Myocyte (in vitro differentiated cells): ENCODE results near the gene TWIST2. TPM values are rescaled to one million over a fixed set of nuclear protein-coding genes. Genes with fewer than 3 reads are reported as not detected.

ENCODE experiments used
- DNase-seq: peaks from one replicate; pipeline ENCODE4 v3.0.0-alpha.2; 2012; ENCODE audit warnings: low read depth
- total RNA-seq: library from RNA; depleted of rRNA; stranded (reverse); fragments of >200 nt; gene quantifications from 2 replicates; pipeline ENCODE4 v1.2.3, GENCODE V29; 2014

The TWIST2 gene
- total RNA-seq, 1 donor from 2014 or later = 5.0 TPM

GRCh38 chr2:238949710-238950345, 101.9 kb downstream of the TWIST2 start:
- no peak for DNase-seq

- DNase-seq = no peak
These were observed 102.7 kb downstream of the TWIST2 start for GRCh38 chr2:238950551-238950950.

- DNase-seq = no peak
These were observed 104.5 kb downstream of the TWIST2 start for GRCh38 chr2:238952261-238952919.

- no peak for DNase-seq
These were observed 107.1 kb downstream of the TWIST2 start for GRCh38 chr2:238954841-238955591.

GRCh38 chr2:238955648-238956531, 108.0 kb downstream of the TWIST2 start:
- DNase-seq = peak; percentile 13

- DNase-seq = no peak
These were observed 108.8 kb downstream of the TWIST2 start for GRCh38 chr2:238956676-238957075.
